Neutrophil (primary cell): ENCODE data around the gene FSTL3.

ENCODE experiments used
- H3K27ac ChIP-seq: fragments of 200-600 bp; sonication (generic); 2 replicates; pipeline ENCODE4 v1.5.1; 2016; ENCODE audit warnings: mild to moderate bottlenecking, moderate library complexity
- H3K27me3 ChIP-seq: fragments of 200-600 bp; sonication (generic); 2 replicates; pipeline ENCODE4 v1.6.0; 2016; ENCODE audit warnings: mild to moderate bottlenecking
- H3K36me3 ChIP-seq: fragments of 200-600 bp; sonication (generic); 2 replicates; pipeline ENCODE4 v1.5.1; 2017
- H3K4me1 ChIP-seq, 2 experiments: fragments of 200-600 bp in 1 of 2; sonication (generic) in 1 of 2; 1 replicate in 1 of 2; 2 replicates in 1 of 2; pipeline versions ENCODE4 v1.5.1 to v1.6.1; 2013 to 2016; ENCODE audit warnings: low read depth in 1 of 2, low read length in 1 of 2, mild to moderate bottlenecking in 1 of 2, moderate library complexity in 1 of 2; ENCODE audit not compliant: control insufficient read depth in 1 of 2, insufficient read depth in 1 of 2
- H3K4me3 ChIP-seq, 2 experiments: fragments of 200-600 bp in 1 of 2; sonication (generic) in 1 of 2; 1 replicate in 1 of 2; 2 replicates in 1 of 2; pipeline ENCODE4 v1.5.1; 2013 to 2016; ENCODE audit warnings: low read depth in 1 of 2, low read length in 1 of 2, mild to moderate bottlenecking in 1 of 2, moderate library complexity in 1 of 2
- H3K9me3 ChIP-seq: fragments of 200-600 bp; sonication (generic); 2 replicates; pipeline ENCODE4 v1.5.1; 2016
- TF ChIP-seq, protein P1 (sequence below): fragments of 200-600 bp; sonication (generic); IDR thresholded peaks from 2 replicates; pipeline ENCODE4 v1.5.1; 2016; ENCODE audit warnings: antibody characterized with exemption

Gene FSTL3

DNA sequence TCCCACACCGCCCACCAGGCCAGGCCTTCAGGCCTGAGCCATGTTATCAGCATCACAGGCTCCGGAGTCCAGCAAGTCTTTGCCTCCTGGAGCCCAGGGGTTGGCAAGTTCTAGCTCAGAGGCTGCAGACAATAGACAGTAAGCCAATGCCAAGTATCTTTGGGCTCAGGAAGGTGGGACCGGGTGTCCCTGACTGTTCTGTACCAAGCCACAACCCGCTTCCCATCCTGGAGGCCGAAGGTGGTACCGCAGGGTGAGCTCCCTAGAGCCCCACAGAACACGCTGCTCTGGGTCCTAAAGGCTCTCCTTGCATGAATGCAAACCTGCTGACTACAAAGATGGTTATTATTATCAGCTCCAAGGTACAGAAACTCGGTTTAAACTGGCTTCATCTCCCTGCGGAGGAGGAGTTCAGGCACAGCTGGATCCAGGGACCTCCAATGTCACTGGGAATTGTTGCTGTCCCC is 5.5 kb upstream of the FSTL3 start:
- Histone ChIP-seq H3K27ac (peak overlapping the region; percentile 35), H3K9me3 (no peaks in the 10 kb centered on the region), H3K27me3 (peaks cover 5% of the 10 kb centered on the region), H3K4me3 (no peak overlapping the region), H3K4me1 (peaks cover 60 to 65% of the 10 kb centered on the region in 2 experiments), H3K36me3 (no peaks in the 10 kb centered on the region)
- TF ChIP-seq, protein P1, sequence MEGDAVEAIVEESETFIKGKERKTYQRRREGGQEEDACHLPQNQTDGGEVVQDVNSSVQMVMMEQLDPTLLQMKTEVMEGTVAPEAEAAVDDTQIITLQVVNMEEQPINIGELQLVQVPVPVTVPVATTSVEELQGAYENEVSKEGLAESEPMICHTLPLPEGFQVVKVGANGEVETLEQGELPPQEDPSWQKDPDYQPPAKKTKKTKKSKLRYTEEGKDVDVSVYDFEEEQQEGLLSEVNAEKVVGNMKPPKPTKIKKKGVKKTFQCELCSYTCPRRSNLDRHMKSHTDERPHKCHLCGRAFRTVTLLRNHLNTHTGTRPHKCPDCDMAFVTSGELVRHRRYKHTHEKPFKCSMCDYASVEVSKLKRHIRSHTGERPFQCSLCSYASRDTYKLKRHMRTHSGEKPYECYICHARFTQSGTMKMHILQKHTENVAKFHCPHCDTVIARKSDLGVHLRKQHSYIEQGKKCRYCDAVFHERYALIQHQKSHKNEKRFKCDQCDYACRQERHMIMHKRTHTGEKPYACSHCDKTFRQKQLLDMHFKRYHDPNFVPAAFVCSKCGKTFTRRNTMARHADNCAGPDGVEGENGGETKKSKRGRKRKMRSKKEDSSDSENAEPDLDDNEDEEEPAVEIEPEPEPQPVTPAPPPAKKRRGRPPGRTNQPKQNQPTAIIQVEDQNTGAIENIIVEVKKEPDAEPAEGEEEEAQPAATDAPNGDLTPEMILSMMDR, result no peak

DNA sequence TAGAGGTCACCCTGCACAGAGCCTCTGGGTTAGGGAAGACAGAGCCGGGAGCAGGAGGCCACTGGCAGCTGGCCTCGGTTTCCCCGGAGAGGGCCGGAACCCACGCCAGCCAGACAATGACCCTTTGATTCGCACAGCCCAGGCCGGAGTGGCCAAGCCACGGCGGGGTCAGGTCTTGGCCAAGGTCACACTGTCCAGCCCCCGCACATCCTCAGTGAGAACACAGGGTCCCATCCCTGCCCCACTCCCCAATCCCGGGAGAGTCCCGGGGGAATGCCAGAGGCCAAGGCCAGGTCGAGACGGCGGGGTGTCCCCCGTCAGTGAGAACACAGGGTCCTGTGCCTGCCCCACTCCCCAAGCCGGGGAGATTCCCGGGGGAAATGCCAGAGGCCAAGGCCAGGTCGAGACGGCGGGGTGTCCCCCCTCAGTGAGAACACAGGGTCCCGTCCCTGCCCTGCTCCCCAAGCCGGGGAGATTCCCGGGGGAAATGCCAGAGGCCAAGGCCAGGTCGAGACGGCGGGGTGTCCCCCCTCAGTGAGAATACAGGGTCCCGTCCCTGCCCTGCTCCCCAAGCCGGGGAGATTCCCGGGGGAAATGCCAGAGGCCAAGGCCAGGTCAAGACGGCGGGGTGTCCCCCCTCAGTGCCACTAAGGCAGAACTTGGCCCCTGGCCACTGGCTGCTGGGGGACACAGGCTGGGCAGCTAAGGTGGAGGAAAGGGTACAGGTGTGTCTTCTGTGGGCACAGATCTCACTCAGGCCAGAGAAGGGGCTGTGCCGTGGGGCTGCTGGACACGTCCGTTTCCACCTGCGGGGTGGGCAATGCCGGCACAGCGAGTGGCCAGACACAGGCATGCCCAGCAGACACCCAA is 1.7 kb upstream of the FSTL3 start:
- H3K9me3 ChIP-seq, result no peaks in the 10 kb centered on the region
- no peak overlapping the region for H3K27ac ChIP-seq
- peaks cover 6% of the 10 kb centered on the region for H3K27me3 ChIP-seq
- no peaks in the 10 kb centered on the region for H3K36me3 ChIP-seq
- H3K4me3 ChIP-seq, result no peak overlapping the region
- TF ChIP-seq, protein P1, result no peak
- H3K4me1 ChIP-seq, result peaks cover 66 to 68% of the 10 kb centered on the region in 2 experiments

DNA sequence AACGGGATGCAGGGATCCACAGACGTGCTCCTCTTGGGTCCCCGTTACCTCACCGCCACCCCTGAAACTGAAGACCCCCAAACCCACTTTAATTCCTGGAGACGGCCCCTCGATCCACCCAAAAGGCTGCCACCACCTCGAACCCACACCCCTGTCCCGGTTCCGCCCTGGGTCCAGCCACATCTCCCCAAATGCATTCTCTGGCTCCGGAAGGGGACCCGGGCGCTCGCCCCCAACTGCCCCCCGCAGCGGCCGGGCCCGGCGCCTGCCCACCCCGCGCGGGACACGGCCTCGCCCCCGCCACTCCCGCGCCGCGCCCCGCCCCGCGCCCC is 219 bp upstream of the FSTL3 start:
- H3K27me3 ChIP-seq, result peaks cover 6% of the 10 kb centered on the region
- no peaks in the 10 kb centered on the region for H3K36me3 ChIP-seq
- no peaks in the 10 kb centered on the region for H3K9me3 ChIP-seq
- H3K27ac ChIP-seq, result no peak overlapping the region
- H3K4me3 ChIP-seq, result peak overlapping the region; percentile 43 to 49
- H3K4me1 ChIP-seq, result peaks cover 62 to 75% of the 10 kb centered on the region in 2 experiments
- TF ChIP-seq, protein P1, result no peak

DNA sequence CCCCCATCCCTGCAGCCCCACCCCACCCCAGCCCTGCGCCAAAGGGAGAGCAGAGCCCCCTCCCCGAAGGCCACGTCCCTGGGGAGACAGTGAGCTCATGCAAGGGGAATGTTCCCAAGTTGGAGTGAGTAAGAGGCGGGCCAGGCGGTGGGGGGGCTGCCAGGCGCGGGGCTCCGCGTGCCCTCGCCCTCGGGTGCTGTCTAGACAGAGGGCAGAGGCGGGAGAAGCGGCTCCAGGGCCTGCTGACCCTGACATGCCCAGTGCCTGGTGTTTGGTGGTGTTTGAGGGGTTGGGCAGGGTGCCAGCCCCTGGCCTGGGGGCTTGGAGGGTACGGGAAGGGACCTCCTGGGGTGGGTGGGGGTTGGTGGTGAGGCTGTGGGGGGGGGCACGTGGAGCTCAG is 1.0 kb downstream of the FSTL3 start:
- H3K4me1 ChIP-seq, result peaks cover 58 to 74% of the 10 kb centered on the region in 2 experiments
- H3K4me3 ChIP-seq, result peak overlapping the region in 1 of 2 experiments; percentile 49
- H3K27ac ChIP-seq, result peak overlapping the region; percentile 23
- H3K36me3 ChIP-seq, result no peaks in the 10 kb centered on the region
- no peaks in the 10 kb centered on the region for H3K9me3 ChIP-seq
- H3K27me3 ChIP-seq, result peaks cover 6% of the 10 kb centered on the region
- TF ChIP-seq, protein P1, result no peak

DNA sequence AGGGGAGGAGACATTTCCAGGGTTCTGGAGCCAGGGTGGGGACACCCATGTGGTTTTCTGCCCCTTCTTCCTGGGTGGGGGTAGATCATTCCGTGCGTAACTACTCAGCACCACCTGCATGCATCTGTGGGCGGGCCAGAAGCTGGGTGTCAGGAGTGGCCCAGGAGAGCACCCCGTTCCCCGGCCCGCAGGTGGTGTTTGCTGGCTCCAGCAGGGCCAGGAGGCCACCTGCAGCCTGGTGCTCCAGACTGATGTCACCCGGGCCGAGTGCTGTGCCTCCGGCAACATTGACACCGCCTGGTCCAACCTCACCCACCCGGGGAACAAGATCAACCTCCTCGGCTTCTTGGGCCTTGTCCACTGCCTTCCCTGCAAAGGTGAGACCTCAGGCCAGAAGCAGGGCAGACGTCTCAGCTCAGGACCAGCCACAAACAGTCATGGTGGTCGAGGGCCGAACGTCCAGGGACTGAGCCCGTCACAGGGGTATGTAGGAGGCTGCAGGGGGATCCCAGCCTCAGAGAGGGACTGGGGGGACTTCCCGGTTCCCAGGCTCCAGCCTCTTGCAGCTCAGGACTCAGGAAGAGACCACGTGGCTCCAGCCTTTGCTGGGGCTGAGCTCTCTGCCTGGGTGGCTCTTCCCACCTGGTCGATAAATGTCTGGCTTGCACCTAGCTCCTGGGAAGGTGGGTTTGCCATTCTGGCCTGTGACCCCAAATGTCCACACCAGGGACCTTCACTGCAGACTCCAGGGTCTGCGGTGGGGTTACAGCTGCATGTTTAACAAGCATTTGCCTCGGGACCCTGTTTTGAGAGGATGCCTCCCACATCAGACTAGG is 1.6 kb downstream of the FSTL3 start:
- Histone ChIP-seq H3K36me3 (no peaks in the 10 kb centered on the region), H3K4me3 (peak overlapping the region in 1 of 2 experiments; percentile 49), H3K4me1 (peaks cover 52 to 69% of the 10 kb centered on the region in 2 experiments), H3K27ac (peak overlapping the region; percentile 23), H3K9me3 (no peaks in the 10 kb centered on the region), H3K27me3 (peaks cover 6% of the 10 kb centered on the region)
- TF ChIP-seq, protein P1, result no peak
